IPS-NIHi7 (cell line): ENCODE measurements around the gene TMEM229B.

Experiments used
- DNase-seq: peaks from one replicate; pipeline ENCODE4 v3.0.0; 2012; ENCODE audit warnings: mixed read lengths; ENCODE audit errors: extremely low spot score

The TMEM229B gene

DNA sequence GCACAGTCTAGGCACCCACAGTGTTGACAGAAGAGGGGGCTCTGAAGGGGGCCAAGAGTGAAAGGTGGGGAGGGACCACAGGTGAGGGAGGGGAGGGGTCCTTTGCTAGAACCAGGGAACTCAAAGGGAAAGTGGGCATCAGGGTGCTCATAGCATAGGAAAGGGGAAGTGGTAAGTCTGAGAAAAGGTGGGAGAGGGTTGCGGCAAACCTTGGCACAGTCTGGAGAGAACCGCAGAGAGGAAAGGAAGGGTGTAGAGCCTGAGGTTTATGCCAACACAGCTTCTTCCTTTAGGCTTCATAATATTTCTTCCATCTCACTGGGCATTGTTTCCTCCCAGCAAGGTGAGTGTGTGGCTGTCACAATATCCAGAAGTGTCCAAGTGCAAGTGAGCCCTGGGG is 65.1 kb downstream of the TMEM229B start:
- no peak for DNase-seq

DNA sequence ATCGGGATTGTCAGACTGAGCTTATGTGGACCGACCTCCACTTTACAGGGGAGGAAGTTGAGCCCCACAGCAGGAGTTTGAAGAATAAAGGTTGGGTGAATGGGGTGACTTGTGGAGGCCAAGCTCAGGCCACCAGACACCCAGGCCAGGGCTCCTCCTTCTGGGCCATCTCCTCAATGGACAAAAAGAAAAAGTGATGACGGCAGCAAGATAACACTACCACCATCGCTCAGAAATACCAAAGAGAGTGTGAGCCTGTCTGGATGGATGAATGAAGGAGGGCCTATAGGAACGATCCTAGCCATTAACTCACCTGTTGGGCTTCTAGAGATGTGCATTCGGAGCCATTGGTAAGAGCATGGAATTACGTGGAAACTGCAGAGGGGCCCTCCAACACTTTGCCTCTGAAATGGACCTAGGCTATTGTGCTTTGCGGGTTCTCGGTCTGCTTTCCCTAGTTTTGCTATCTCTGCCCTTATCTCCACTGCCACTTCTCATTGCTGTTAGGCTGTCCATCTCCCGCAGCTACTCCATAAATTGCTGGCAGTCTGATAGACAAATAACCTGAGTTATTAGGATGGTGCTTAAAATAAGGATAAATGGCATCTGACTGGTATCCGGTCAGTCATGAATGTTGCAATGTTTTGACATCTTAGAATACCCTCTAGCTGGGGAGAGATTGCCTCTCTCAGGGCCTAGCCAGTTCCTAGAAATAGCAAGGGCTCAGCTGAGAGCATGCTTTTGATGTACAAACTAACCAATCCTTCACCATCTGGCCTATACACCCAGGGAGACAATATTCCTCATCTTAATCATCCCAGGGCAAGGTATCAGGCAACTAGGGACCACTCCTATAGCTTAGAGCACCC is 66.9 kb downstream of the TMEM229B start:
- DNase-seq = no peak
